RWPE2 (cell line): ENCODE data around the gene PLPPR1.
"Not testable (repeated sequence)": the region's sequence is repeated elsewhere in the genome, so short reads cannot be mapped to it uniquely, and the experiment has no call there.

Experiments
- ATAC-seq: fragments of 200-7000 bp; cut with Tn5 transposase; 3 replicates; pipeline ENCODE4 v1.9.1; 2021; ENCODE audit warnings: low read depth
- DNase-seq: peaks from one replicate; pipeline ENCODE4 v3.0.0-alpha.2; 2020; ENCODE audit warnings: low spot score
- H3K27ac ChIP-seq: fragments of 450-650 bp; 2 replicates; pipeline ENCODE4 v1.5.1; 2017; ENCODE audit warnings: mild to moderate bottlenecking; ENCODE audit not compliant: poor library complexity, severe bottlenecking
- H3K27me3 ChIP-seq: fragments of 250-450 bp; sonication (Bioruptor Pico); 2 replicates; pipeline ENCODE4 v1.5.1; 2021; ENCODE audit warnings: mild to moderate bottlenecking, moderate library complexity; ENCODE audit not compliant: insufficient read depth, poor library complexity, severe bottlenecking
- H3K36me3 ChIP-seq: fragments of 250-450 bp; sonication (Bioruptor Pico); 2 replicates; pipeline ENCODE4 v1.5.1; 2020; ENCODE audit warnings: low read depth, mild to moderate bottlenecking, moderate library complexity
- H3K4me1 ChIP-seq: fragments of 250-450 bp; sonication (Bioruptor Pico); 2 replicates; pipeline ENCODE4 v1.5.1; 2021; ENCODE audit warnings: mild to moderate bottlenecking, moderate library complexity; ENCODE audit not compliant: insufficient read depth, poor library complexity, severe bottlenecking
- H3K4me3 ChIP-seq: fragments of 250-450 bp; sonication (Bioruptor Pico); 2 replicates; pipeline ENCODE4 v1.5.1; 2021; ENCODE audit warnings: mild to moderate bottlenecking, moderate library complexity; ENCODE audit not compliant: severe bottlenecking
- H3K9me3 ChIP-seq: fragments of 250-450 bp; sonication (Bioruptor Pico); 2 replicates; pipeline ENCODE4 v1.5.1; 2021; ENCODE audit warnings: mild to moderate bottlenecking, moderate library complexity; ENCODE audit not compliant: severe bottlenecking
- TF ChIP-seq, protein P1 (sequence below): fragments of 450-650 bp; IDR thresholded peaks from one replicate; pipeline ENCODE4 v1.5.1; 2017; ENCODE audit warnings: mild to moderate bottlenecking, moderate library complexity; ENCODE audit not compliant: poor library complexity, severe bottlenecking

PLPPR1 gene

DNA sequence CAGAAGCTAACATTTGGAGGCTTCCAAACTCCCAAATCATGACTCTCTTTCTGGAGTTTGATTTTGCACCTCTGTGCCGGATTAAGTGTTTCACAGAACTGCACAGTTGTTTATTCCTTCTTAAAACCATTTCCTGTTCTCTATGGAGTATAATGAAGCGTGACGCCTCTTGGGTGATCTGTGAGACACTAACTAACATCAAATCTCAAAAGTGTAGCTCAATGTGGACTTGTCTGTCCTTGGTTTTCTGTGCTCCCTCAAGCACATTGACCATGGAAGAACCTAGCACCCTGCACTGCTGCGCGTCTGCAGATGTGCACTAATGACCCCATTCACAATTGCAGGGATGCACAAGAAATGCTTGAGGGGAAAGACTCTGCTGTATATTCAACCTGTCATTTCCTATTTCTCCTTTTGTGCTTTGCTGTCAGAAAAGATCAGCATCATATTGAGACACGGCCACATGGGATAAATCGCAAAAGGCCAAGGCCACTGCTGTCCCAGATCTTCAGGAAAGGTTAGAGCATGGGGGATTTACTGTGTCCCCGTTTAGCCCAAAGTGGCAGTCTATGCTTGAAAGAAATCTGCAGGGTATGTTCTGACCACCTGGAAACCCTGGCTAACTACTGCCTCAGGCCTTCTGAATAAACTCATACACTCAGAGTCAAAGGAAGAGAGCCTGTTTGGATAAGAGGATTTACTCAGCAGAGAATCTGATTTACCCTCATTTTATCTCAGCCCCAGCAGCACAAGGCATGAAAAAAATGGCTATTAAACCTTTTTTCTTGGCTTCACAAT, 246.6 kb downstream of the PLPPR1 start:
- no peaks in the 10 kb centered on the region for H3K9me3 ChIP-seq
- no peaks in the 10 kb centered on the region for H3K36me3 ChIP-seq
- TF ChIP-seq, protein P1, sequence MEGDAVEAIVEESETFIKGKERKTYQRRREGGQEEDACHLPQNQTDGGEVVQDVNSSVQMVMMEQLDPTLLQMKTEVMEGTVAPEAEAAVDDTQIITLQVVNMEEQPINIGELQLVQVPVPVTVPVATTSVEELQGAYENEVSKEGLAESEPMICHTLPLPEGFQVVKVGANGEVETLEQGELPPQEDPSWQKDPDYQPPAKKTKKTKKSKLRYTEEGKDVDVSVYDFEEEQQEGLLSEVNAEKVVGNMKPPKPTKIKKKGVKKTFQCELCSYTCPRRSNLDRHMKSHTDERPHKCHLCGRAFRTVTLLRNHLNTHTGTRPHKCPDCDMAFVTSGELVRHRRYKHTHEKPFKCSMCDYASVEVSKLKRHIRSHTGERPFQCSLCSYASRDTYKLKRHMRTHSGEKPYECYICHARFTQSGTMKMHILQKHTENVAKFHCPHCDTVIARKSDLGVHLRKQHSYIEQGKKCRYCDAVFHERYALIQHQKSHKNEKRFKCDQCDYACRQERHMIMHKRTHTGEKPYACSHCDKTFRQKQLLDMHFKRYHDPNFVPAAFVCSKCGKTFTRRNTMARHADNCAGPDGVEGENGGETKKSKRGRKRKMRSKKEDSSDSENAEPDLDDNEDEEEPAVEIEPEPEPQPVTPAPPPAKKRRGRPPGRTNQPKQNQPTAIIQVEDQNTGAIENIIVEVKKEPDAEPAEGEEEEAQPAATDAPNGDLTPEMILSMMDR = no peak
- DNase-seq (no peak), ATAC-seq (no peak)
- H3K4me1 ChIP-seq = no peaks in the 10 kb centered on the region
- H3K4me3 ChIP-seq = no peak overlapping the region
- H3K27ac ChIP-seq = no peak overlapping the region
- H3K27me3 ChIP-seq = peaks cover 2% of the 10 kb centered on the region

DNA sequence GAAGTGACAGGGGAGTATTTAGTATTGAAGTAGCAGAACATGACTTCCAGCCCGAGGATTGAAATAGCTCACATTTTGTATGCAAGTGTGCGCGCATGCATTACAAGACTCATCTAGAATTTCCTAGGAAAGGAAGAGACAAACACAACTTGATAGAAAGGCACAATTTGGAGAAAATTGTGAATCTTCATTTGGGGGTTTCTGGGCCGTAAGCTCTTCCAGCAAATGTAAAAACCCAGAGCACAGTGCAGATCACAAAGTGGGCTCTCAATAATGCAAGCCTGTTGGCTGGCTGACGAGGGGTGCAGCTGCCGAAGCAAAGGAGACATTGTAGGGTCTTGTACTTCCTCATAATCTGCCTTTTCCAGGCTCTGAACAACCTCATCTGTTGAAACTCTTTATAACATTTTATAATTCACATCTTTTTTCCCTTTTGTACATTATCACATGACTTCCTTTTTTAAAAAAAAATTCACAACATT, 247.3 kb downstream of the PLPPR1 start:
- DNase-seq (no peak), ATAC-seq (no peak)
- H3K27ac ChIP-seq = no peak overlapping the region
- H3K9me3 ChIP-seq = no peaks in the 10 kb centered on the region
- TF ChIP-seq, protein P1 = no peak
- no peaks in the 10 kb centered on the region for H3K36me3 ChIP-seq
- H3K4me3 ChIP-seq = no peak overlapping the region
- no peaks in the 10 kb centered on the region for H3K4me1 ChIP-seq
- H3K27me3 ChIP-seq = peaks cover 2% of the 10 kb centered on the region

GRCh38 chr9:101291043-101291442, 262.5 kb downstream of the PLPPR1 start:
- H3K36me3 ChIP-seq, H3K9me3 ChIP-seq, H3K27me3 ChIP-seq, H3K4me3 ChIP-seq, ATAC-seq, DNase-seq, H3K27ac ChIP-seq, H3K4me1 ChIP-seq: not testable (repeated sequence)

DNA sequence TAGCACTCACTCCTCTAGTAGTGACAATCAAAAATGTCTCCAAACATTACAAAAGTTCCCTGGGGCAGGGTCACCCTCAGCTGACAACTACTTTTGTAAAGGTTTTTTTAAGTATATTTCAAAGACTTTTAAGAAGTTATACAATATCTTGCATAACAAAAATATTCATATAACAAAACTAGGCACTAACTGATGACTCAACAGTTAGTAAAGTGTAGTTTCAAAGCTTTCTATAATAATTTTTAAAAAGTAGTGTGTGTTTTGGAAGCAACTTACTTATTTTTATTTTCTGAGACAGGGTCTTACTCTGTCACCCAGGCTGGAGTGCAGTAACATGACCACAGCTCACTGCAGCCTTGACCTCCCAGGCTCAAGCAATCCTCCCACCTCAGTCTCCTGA, 271.4 kb downstream of the PLPPR1 start:
- TF ChIP-seq, protein P1 = no peak
- Histone ChIP-seq H3K9me3 (no peaks in the 10 kb centered on the region), H3K4me1 (no peaks in the 10 kb centered on the region), H3K27ac (no peak overlapping the region), H3K36me3 (no peaks in the 10 kb centered on the region), H3K27me3 (no peaks in the 10 kb centered on the region), H3K4me3 (no peak overlapping the region)
- no peak for ATAC-seq
- no peak for DNase-seq

- peak overlapping the region; percentile 18 for H3K27ac ChIP-seq
- peaks cover 4% of the 10 kb centered on the region for H3K27me3 ChIP-seq
- peaks cover 15% of the 10 kb centered on the region for H3K4me1 ChIP-seq
These were observed 278.5 kb downstream of the PLPPR1 start for GRCh38 chr9:101307051-101307450.

More at GRCh38 chr9:101307051-101307450, 278.5 kb downstream of the PLPPR1 start:
- DNase-seq (no peak), ATAC-seq (no peak)
- H3K9me3 ChIP-seq = no peaks in the 10 kb centered on the region
- TF ChIP-seq, protein P1 = no peak
- no peak overlapping the region for H3K4me3 ChIP-seq
- H3K36me3 ChIP-seq = no peaks in the 10 kb centered on the region
